HG02938 (cell line): ENCODE results near the gene MYRIP.
A peak's percentile ranks its signal among the peaks of the same experiment; 100 is the strongest.
"Not testable (repeated sequence)": the region's sequence is repeated elsewhere in the genome, so short reads cannot be mapped to it uniquely, and the experiment has no call there.

Experiments used
- ATAC-seq: cut with Tn5 transposase; IDR thresholded peaks from one replicate; pipeline ENCODE4 v1.9.1; 2021; ENCODE audit warnings: mild to moderate bottlenecking, moderate library complexity; ENCODE audit not compliant: unreplicated experiment

MYRIP gene

DNA sequence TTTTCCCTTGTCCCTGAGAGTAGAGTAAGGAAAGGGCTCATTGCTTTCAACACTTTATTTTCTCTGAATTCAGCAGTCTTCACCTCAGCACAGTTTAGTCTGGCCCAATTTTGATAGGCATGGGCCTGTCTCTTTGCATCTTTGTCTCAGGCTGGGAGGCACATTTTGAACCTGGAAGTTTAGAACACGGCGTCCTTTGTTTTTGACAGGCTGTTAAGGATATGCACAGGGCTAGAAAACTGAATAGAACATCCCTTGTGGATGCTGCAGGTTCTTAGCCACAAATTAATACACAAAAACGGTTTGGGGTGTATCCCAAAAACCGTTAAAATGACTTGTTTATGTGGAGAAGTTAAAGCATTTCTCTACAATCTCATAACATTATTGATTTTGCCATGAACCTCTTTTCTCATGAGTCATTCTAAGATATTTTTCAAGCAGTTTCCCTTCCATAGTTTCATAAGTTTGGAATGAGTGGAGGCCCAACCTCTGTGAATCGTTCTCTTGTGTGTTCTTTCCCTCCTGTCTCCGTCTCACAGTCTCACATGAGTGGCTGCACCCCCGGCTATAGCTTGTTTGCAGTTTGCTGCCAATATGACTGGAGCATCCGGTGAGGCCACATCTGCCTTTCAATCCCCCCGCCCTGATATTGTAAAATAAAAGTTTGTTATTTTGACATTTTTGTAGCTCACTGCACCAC lies 307.2 kb downstream of the MYRIP start:
- no peak for ATAC-seq

- no peak for ATAC-seq
Measured at GRCh38 chr3:40118091-40118490, 308.7 kb downstream of the MYRIP start.

- no peak for ATAC-seq
Measured at GRCh38 chr3:40120067-40120692, 310.8 kb downstream of the MYRIP start.

DNA sequence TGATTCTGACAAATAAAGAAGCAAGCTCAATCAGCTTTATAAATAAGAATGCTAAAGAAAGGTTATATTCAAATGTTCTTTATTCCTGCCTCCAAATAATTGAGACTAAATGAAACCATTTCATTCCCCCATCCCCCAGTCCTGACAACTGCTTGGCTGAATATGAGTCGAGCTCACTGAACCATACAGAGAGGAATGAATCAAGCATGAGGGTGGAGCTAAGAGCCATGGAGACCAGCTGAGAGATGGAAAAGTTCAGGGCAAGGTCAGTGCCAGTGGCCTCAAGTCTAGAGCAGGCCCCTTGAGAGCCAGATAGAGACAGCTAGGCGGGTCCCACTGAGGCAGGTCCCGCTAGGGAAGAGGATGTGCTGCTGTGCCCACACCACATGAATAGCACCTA lies 311.4 kb downstream of the MYRIP start:
- no peak for ATAC-seq

DNA sequence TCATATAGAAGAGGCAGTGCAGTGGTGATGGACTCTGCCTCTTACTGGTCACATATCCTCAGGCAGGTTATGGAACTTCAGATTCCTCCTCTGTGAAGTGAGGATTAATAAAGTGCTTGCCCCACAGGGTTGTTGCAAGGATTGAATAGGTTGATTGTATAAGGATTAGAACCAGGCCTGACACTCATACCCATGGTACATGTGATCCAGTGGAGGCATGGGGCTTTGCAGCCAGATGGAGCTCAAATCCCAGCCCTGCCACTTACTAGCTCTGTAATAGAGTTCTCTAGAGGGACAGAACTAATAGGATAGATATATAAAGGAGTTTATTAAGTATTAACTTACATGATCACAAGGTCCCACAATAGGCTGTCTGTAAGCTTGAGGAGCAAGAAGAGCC lies 315.5 kb downstream of the MYRIP start:
- no peak for ATAC-seq

- ATAC-seq, result no peak
Measured at GRCh38 chr3:40128166-40128565, 318.8 kb downstream of the MYRIP start.

DNA sequence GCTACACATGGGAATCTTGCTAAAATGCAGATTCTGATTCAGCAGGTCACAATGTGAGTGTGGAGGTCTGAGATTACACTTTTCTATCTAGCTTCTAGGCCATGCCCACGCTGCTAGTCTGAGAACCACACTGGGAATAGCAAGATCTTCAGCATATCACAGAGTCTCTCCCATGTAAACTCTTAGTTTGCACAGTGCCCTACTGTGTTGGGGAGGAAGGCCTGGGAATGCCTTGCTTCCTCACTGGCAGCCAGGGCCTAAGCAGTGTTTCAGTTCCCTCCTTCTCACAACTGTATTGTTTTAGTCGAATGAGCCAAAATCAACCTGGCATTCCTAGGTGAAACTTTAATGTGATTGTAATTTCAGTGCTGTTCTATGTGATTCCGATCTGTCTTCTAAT lies 320.1 kb downstream of the MYRIP start:
- no peak for ATAC-seq

GRCh38 chr3:40129981-40130380 lies 320.6 kb downstream of the MYRIP start:
- ATAC-seq, result no peak

- no peak for ATAC-seq
Measured at GRCh38 chr3:40130721-40131120, 321.3 kb downstream of the MYRIP start.

GRCh38 chr3:40133886-40134575 lies 324.6 kb downstream of the MYRIP start:
- not testable (repeated sequence) for ATAC-seq

GRCh38 chr3:40137591-40138295 lies 328.3 kb downstream of the MYRIP start:
- no peak for ATAC-seq

DNA sequence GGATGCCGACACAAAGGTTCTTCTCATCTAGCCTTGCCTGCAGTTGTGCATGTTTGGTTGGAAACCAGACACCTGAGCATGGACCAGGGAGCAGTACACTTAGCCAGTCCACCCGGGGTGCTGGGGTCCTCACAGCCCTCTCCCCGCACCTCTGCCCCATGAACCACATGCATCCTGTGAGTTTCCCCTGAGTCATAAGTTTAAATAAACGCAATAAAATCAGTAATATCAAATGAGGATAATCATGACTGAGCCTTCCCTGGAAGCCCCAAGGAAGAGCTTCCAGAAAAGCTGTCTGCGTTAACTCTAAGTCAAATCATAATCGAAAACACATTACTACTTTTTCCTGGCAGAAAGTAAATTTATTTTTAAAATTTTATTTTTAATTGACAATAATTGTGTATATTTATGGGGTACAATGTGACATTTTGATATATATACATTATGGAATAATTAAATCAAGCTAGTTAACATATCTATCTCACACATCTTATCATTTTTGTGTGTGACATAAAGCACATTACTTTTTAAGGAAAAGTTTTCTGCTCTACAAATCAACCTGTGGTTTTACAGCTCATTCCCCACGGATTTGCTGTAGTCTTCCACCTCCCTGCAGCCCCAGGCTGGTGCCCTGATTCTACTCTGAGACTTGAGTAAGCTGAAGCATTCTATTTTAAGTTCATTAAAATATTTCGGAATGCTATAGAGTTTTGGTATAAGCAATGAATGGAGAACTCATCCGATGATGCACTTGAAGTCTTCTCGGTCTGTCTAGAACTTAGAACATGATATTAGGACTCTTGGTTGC lies 334.1 kb downstream of the MYRIP start:
- no peak for ATAC-seq

DNA sequence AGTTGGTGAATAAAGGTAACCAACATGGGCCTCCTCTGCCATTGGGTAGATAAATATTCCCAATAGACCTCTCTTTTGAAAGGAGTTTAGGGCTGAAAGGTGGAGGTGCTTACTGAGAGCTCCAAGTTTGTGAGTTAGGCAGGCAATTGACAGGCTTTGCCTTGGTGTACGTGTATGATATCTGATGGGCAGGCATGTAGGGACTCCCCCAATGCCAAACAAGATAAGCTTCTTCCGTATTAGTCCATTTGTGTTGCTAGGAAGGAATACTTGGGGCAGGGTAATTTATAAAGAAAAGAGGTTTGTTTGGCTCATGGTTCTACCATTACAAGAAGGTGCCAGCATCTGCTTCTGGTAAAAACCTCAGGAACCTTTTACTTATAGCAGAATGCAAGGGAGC lies 339.4 kb downstream of the MYRIP start:
- ATAC-seq, result no peak

DNA sequence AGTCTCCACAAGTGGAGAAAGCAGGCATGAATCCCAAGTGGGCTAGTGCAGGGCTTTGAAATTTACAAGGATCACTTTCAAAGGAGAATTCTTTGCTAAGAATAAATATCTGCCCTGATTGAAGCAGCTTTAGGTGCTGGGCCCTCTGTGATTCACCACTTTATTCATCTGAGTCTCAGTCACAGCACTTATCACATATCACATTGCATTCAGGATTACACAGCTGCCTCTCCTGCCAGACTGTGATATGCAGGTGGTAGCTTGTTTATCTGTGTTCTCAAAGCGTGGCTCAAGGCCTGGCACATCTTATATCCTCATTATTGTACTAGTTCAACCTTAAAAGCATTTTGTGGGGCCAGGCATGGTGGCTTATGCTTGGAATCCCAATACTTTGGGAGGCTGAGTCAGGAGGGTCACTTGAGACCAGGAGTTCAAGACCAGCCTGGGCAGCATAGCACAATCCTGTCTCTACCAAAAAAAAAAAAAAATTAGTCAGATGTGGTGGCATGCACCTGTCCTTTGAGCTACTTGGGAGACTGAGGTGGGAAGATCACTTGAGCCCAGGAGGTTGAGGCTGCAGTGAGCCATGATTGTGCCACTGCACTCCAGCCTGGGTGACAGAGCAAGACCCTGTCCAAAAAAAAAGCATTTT lies 343.2 kb downstream of the MYRIP start:
- ATAC-seq, result no peak

GRCh38 chr3:40160933-40161332 lies 351.5 kb downstream of the MYRIP start:
- ATAC-seq, result no peak

- ATAC-seq, result no peak
Measured at GRCh38 chr3:40162616-40163015, 353.2 kb downstream of the MYRIP start.

DNA sequence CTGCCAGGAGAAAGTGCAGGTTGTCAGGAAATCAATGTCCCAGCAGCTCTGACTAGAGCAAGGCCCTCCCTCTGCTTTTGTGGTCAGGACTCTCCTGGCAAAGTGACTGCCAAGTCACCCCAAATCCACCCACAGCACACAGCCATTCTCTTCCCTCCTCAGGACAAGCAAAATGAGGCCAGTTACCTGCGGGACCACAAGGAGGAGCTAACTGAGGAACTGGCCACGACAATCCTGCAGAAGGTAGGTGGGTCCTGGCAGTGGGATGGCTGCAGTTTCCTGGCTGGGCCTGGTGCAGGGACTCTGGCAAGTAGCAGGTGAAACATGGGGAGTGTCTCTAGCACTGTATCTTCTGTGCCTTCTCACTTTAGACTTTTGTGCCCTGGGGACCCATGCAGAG lies 357.6 kb downstream of the MYRIP start:
- no peak for ATAC-seq

DNA sequence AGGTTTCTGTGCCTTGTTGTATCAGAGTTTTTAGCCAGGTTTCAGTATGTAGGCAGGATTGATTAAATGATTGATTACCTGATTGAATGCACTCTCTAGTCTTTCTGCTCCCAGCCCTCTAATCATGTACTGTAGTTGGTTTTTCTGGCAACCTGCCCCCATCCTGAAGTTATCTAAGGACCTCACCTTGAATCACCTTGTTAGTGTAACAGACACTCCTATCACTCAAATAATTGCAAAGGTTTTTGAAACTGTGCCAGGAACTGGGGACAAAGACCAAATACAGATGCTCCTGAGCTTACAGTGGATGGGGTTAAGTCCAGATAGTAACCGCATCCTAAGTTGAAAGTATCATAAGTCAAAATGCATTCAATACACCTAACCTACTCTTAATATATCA lies 358.5 kb downstream of the MYRIP start:
- ATAC-seq, result no peak

GRCh38 chr3:40169983-40170382 lies 360.6 kb downstream of the MYRIP start:
- peak; percentile 45 for ATAC-seq

DNA sequence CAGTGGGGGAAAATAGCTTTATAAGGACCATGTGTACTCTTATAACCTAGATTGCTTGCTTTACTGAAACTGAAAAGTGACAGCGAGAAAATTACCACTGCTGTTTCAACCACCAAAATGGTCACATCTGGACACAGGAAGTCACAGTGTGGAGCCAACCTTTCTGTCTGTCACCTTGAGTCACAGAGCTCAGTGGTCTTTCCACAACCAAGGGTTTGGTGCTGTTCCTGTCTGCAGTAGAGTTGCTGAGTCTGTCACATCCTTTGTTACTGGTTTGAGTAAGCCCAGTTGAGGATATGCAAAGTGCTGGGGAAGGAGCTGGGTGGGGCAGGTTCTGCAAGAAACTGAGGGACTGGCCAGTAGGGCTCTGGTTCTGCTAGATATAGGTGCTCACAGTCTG lies 361.0 kb downstream of the MYRIP start:
- ATAC-seq, result peak; percentile 97
